HG03045 (cell line): ENCODE measurements around the gene ROBO1.

ENCODE experiments used
- ATAC-seq: cut with Tn5 transposase; IDR thresholded peaks from one replicate; pipeline ENCODE4 v1.9.1; 2021; ENCODE audit warnings: mild to moderate bottlenecking, moderate library complexity; ENCODE audit not compliant: unreplicated experiment

Gene ROBO1

DNA sequence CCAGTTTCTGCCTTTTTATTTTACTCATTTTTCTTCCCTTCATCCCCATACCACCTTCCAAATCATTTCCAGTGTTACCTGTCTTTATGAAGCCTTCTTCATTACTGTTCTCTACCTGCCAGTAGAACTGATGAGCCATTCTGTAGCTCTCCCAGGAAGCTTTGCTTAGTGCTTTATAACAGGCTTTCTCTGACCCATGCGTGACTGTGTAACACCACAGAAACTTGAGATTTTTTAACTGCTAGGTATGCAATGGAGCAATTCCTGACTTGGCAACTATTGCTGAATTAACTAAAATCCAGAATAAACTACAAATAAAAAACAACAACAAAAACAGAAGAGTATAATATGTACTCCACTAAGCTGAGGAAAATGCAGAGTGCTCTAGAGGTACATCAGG is 289.2 kb downstream of the ROBO1 start:
- no peak for ATAC-seq

GRCh38 chr3:79477242-79477641 is 290.6 kb downstream of the ROBO1 start:
- no peak for ATAC-seq

DNA sequence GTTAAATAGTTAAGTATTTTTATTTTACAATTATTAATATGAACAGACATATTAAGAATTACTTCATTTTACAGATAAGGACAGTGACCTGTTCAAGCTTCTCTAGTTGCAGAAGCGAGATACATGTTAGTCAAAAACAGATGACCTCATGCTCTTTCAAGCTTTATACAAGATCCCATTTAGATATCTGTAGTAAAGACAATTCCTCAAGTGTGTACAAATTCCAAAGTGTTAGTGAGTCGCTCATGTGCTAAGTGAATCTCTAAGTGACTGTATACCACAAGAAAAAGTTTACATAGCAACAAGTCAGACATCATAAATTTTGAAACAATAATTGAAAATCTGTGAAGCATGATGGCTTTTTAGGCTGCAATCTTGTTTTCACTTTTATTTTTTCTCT is 293.8 kb downstream of the ROBO1 start:
- no peak for ATAC-seq

DNA sequence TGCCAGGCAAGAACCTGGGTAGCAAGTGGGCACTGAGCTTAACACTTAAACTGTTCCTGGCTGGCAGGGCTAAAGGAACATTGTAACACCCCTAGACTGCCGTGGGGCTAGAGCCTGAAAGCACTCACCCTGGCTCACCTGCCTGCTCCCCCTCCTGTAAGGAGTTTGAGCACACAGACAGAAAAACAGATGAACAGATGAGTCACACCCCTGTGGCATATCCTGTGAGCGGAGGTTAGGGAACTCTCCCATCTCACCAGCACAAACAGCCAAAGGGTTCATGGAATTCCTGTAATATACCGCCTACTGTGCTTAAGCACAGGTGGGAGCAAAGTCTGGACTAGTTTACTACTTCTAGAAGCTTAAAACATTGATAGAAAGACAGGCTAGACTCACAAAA is 300.1 kb downstream of the ROBO1 start:
- no peak for ATAC-seq

DNA sequence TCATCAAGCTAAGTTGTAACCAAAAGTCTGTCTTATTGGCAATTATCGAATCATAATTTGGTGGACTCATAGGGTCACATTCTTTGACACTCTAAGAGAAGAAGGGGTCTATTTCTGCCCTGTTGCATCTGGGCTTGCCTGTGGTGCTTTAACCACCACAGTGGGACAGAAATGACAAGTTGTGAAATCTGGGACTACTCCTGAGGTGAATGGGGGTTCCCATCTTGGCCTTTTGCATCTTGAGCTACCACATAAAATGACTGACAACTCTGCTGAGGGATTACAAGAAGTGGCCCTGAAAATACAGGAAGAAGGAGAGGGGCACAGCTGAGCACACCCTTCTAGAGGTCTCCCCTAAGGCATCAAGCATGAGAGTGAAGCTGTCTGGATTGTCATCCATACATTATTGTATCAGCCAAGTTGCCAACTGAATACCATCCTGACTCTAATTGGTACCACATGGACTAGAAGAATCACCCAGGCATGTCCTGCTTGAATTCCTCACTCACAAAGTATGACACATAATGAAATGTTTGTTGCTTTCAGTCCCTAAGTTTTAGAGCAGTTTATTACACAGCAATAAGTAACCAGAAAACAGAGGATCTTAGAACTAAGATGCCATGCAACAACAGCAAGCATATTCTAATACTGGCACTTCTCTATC is 306.5 kb downstream of the ROBO1 start:
- no peak for ATAC-seq

DNA sequence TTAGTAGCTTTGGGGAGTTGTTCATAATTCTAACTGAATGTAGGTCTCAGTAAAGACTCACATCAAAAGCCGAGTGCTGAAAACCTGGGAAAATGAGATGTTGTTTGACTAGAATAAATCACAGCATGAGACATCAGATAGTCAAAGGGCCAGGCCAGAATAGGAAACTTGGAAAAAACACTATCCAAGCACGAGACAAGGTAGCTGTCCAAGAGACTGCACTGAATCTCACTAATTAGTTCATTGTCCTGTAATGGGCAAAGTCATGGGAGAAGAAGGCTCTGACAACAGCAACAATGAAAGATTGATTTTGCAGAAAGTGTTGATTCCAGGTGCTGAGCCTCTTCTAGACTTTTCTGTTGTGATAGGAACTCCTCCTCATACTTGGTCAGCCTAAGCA is 314.2 kb downstream of the ROBO1 start:
- no peak for ATAC-seq

DNA sequence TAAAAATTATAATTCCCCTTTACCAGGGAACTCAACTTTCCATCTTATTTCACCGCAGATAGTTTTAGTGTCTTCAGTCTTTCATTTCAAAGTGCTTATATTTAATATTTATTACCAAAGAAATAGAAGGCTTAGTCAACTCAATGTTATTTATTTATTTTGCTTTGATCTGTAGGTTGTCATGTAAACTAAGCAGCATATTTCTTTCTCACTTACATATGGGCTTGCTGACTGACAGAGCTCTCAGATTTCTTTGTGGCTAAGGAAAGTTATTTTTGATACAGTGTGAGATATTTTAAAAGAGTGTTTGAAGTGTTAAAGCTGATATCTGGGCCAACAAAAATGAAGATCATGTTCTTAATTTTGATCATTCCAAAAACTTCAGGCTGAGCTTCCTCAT is 331.4 kb downstream of the ROBO1 start:
- ATAC-seq, result no peak

GRCh38 chr3:79427081-79427480 is 340.7 kb downstream of the ROBO1 start:
- ATAC-seq, result no peak

DNA sequence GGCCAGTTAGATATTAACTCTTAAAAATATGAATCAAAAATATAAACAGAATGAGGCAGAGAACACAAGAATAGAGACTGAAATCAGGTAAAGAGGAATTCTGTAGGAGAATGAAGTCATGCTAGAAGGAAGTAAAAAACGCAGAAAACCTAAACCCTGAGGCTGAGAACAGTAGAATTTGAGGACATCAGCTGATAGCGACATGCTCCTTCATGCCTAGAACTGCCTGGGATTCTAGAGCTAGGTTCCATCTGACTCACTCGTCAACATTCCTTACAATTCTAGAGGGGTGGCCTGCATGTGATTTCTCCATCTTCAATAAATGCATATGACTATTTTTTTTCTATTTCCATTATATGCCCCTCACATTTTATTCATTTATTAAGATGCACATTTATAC is 343.0 kb downstream of the ROBO1 start:
- ATAC-seq, result no peak

- no peak for ATAC-seq
These were observed 344.4 kb downstream of the ROBO1 start for GRCh38 chr3:79423417-79423816.

GRCh38 chr3:79421273-79421672 is 346.5 kb downstream of the ROBO1 start:
- no peak for ATAC-seq

DNA sequence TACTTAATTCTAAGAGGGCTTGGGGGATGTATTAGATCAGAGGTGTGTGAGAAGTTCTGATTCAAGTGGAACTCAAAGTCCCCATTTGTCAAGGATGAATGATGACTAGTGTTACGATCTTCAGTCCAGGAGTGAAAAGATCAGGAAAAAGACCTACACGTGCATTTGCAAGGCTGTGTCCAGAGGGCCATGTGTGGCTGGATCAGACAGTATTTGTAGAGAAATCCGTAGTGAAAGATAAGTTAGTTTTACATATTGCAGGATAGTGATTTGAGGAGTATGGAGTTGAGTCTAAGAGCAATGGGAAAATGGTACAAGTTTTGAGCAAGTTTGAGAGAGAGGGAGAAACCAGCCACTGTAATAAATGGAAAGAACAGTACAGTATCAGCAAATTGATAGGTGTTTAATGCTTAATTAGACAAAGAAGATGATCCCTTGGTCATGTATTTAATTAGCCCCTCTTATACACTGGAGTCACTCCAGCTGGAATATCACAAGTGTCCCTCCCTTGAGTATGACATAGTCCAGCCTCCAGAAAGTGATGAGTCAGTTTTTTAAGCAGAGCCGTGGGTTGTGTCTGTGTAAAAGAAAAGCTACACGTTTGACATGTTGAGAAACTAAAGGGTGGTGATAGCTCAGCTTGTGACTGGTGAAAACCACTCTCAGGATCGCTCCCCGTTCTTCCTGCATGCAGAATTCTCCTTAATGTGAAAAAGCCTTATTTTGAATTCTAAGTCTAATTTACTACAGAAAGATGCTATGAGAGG is 348.8 kb downstream of the ROBO1 start:
- ATAC-seq, result no peak

DNA sequence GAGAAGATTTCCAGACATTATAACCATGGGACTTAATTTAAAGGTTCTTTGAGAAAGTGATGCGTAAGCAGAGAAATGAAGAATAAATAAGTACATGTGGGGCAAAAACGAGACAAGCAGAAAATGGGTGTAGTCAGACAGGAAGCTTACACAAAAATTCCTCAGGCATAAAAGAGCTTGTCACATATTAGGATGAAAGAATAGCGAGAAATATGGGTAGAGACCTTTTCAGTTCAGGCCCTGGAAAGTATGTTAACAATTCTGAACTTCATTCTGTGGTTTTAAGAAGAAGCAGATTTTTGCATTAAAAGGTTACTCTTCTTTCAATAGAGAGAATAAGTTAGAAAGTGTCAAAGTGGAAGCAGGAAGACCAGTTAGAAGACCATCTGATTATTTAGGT is 352.4 kb downstream of the ROBO1 start:
- no peak for ATAC-seq

DNA sequence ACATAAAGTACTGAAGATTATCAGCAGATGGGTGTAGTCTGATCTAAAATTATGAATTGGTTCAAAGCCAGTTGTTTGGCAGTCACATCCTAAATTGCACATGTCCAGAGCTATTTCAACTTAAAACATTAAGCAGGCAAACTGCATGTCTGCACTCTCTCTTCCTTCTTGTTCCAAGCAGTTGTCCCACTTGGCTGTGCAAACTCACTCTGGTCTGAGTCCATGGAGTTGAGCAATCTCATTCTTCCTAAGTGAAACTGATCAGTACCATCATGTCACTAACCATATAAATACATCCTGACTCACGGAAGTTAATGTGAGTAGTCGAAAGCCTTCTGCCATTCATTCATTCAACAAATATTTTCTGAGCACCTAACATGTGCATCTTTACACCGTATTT is 353.0 kb downstream of the ROBO1 start:
- no peak for ATAC-seq

DNA sequence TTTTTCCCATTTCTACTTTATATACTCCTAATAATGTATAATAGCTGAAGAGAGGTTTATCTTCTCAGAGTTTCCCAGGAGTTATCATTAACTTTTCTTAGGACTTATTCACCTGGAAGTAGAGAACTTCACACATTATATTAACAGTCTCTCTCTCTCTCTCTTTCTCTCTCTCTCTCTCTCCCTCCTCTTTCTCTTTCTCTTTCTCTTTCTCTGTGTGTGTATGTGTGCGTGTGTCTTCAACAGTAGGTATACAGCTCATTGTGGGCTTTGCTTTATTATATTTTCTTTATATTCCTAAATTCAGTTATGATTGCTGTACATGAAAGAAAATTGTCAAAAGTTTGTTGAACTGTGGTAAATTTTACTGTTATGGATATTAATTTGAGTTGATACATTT is 353.8 kb downstream of the ROBO1 start:
- ATAC-seq, result no peak

- no peak for ATAC-seq
These were observed 355.3 kb downstream of the ROBO1 start for GRCh38 chr3:79412537-79412936.

- no peak for ATAC-seq
These were observed 357.2 kb downstream of the ROBO1 start for GRCh38 chr3:79410617-79411016.

GRCh38 chr3:79410136-79410535 is 357.7 kb downstream of the ROBO1 start:
- no peak for ATAC-seq

- no peak for ATAC-seq
These were observed 361.6 kb downstream of the ROBO1 start for GRCh38 chr3:79406175-79406574.

DNA sequence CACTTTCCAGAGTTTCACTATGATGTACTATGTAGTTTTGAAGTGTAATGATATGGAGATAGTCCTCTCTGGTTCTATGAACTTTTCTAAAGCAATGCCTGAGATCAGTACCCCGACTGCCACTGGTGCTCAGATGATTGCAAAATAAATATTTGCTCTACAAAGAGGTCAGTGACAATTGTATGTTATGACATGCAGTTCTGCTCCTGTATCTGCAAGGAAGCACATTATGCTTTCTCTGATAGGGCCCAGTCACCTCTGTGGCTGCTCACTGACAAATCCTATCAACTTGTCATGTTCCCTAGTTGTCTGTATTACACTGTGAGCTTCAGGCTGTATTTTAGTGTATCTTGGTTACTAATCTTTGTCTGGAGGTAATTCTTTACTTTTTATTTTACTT is 362.6 kb downstream of the ROBO1 start:
- ATAC-seq, result no peak

DNA sequence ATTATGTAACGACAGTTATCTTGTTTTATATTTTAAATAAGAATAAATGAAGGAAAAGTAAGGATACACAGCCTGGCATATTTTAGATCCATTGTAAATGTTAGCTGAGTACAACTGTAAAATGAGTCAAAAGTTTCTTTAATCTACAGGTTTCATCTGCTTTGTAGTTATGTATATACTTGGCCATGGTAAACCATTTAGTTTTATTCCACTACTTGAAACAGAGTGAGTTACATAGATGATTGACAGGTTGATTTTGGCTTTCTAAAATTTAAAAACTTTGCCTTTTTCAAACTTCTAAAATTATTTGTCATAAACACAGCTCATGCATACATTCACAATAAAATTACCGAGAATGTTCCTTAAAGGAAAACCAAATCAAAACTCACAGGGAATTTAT is 371.2 kb downstream of the ROBO1 start:
- no peak for ATAC-seq

DNA sequence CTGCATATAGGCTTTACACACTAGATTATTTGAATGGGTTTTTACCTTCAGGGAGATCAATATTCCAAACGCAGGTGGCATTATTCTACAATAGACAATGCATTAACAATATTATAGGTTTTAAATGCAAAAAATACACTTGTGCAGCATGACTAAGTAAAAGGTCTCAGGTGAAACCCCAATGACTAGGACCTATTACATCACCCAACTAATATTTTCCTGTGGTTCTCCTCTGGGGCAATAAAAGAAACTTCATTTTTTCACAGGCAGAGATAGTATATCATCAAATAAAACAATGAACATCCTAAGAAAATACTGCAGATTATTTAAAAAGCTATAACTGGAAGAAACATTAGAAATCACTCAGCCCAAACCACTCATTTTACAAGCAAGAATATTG is 375.3 kb downstream of the ROBO1 start:
- no peak for ATAC-seq

DNA sequence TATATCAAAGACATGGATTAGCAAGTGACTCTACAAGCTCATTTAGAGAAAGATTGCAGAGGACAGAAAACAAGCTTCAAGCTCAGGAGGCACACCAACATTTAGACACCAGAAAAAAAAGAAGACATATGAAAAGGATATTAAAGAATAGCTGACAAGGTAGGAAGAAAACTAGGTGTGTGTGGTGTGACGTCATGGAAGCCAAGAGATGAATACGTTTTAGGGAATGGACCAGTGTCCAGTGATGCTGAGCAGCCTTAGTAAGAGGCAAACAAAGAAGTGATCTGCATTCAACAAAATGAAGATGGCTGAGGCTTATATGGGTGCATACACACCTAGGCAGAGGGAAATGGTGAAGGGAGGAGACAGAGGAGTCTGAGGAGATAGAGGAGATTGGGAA is 377.4 kb downstream of the ROBO1 start:
- no peak for ATAC-seq
